UCSD-AML1 (cell line): ENCODE measurements around the gene ITIH4.

Experiments
- DNase-seq: peaks from one replicate; lab custom pipeline; 2025; ENCODE audit not compliant: unreplicated experiment; lab: John Stamatoyannopoulos, UW

Gene ITIH4

GRCh38 chr3:52830535-52831258 is at the start of gene ITIH4:
ITIH4 (minus strand) TSS chr3:52830672; CDS start chr3:52830642, 30 bp downstream.
- DNase-seq: peak; percentile 20

GRCh38 chr3:52880047-52880446 is 49.6 kb upstream of the ITIH4 start:
- DNase-seq: no peak

- no peak for DNase-seq
These were observed 49.1 kb upstream of the ITIH4 start for GRCh38 chr3:52879581-52879980.

GRCh38 chr3:52879090-52879489 is 48.6 kb upstream of the ITIH4 start:
- DNase-seq: no peak

GRCh38 chr3:52877085-52877484 is 46.6 kb upstream of the ITIH4 start:
- DNase-seq: no peak

- DNase-seq: no peak
These were observed 44.6 kb upstream of the ITIH4 start for GRCh38 chr3:52874864-52875587.

GRCh38 chr3:52874160-52874701 is 43.8 kb upstream of the ITIH4 start:
- no peak for DNase-seq

- DNase-seq: no peak
These were observed 43.1 kb upstream of the ITIH4 start for GRCh38 chr3:52873433-52874159.

GRCh38 chr3:52872245-52872644 is 41.8 kb upstream of the ITIH4 start:
- DNase-seq: no peak

- no peak for DNase-seq
These were observed 41.3 kb upstream of the ITIH4 start for GRCh38 chr3:52871761-52872160.

- DNase-seq: no peak
These were observed 40.0 kb upstream of the ITIH4 start for GRCh38 chr3:52870471-52870870.

GRCh38 chr3:52866427-52866826 is 36.0 kb upstream of the ITIH4 start:
- no peak for DNase-seq

- no peak for DNase-seq
These were observed 35.5 kb upstream of the ITIH4 start for GRCh38 chr3:52865994-52866393.

GRCh38 chr3:52860424-52860768 is 29.9 kb upstream of the ITIH4 start:
- DNase-seq: no peak

GRCh38 chr3:52859686-52860423 is 29.4 kb upstream of the ITIH4 start:
- no peak for DNase-seq

GRCh38 chr3:52857864-52858263 is 27.4 kb upstream of the ITIH4 start:
- DNase-seq: no peak

GRCh38 chr3:52857133-52857532 is 26.7 kb upstream of the ITIH4 start:
- DNase-seq: no peak

- DNase-seq: no peak
These were observed 26.2 kb upstream of the ITIH4 start for GRCh38 chr3:52856666-52857065.

GRCh38 chr3:52854013-52854412 is 23.5 kb upstream of the ITIH4 start:
- no peak for DNase-seq

GRCh38 chr3:52852419-52852818 is 21.9 kb upstream of the ITIH4 start:
- DNase-seq: no peak

GRCh38 chr3:52851348-52851747 is 20.9 kb upstream of the ITIH4 start:
- peak; percentile 53 for DNase-seq
